LNCaP clone FGC (cell line): ENCODE data around the gene ADH1C.
A peak's percentile ranks its signal among the peaks of the same experiment; 100 is the strongest.
"Not testable (repeated sequence)": the region's sequence is repeated elsewhere in the genome, so short reads cannot be mapped to it uniquely, and the experiment has no call there.

Source experiments
- DNase-seq: peaks from one replicate; pipeline ENCODE4 v3.0.0-alpha.2; 2011; ENCODE audit warnings: low read depth
- H3K4me3 ChIP-seq: 2 replicates; pipeline ENCODE4 v1.5.1; 2011; ENCODE audit warnings: mild to moderate bottlenecking, low read depth, low read length, control low read depth
- CTCF ChIP-seq: IDR thresholded peaks from 2 replicates; pipeline ENCODE4 v1.5.1; 2012; ENCODE audit warnings: mild to moderate bottlenecking; ENCODE audit not compliant: control insufficient read depth, insufficient read depth; ENCODE audit errors: extremely low read depth

Gene ADH1C

GRCh38 chr4:99359480-99360204, 7.1 kb upstream of the ADH1C start:
- TF ChIP-seq CTCF: no peak
- no peak overlapping the region for H3K4me3 ChIP-seq
- no peak for DNase-seq

GRCh38 chr4:99357948-99358347, 5.4 kb upstream of the ADH1C start:
- no peak for TF ChIP-seq CTCF
- peak; percentile 17 for DNase-seq

DNA sequence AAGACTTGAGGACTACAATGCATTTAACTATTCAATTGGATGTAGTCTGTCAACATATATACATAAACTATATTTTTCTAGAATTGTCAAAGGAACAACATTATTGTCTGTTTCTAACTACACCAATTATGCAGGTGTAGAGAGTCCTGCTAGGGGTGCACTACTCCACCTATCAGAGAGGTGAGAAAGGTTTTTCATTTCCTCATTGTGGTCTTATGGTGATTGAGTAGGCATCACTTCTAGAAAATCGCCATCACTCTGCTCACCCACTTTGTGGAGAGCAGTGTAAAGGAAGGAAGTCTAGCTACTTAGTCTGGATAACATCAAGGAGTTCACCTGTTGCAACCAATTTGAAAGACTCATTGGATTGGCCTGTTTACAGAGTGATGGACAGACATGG, 4.4 kb upstream of the ADH1C start:
- no peak for TF ChIP-seq CTCF
- no peak for DNase-seq
- H3K4me3 ChIP-seq: no peak overlapping the region

More at GRCh38 chr4:99357948-99358347, 5.4 kb upstream of the ADH1C start:
- no peak overlapping the region for H3K4me3 ChIP-seq

- not testable (repeated sequence) for H3K4me3 ChIP-seq, DNase-seq
Observed at GRCh38 chr4:99356149-99356548, 3.6 kb upstream of the ADH1C start.

- TF ChIP-seq CTCF: no peak
- no peak overlapping the region for H3K4me3 ChIP-seq
- no peak for DNase-seq
Observed at GRCh38 chr4:99351487-99351886, 1.1 kb downstream of the ADH1C start.

DNA sequence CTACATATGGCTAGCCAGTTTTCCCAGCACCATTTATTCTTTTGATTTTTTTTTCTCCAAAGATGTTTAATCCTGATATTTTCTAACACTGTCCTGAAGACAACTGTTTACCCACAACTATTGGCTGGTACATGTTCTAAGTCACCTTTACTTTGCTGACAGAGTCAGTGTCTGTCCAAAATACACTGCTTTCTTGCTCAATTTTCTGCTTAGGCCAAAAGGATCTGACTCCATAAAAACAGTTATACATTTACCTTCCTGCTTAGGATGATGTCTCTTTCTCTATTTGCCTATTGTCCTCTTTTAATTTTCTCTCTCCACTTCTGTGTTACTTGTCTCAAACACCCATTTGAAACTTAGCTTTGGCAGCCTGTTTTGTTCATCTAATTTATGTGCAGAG, 3.2 kb downstream of the ADH1C start:
- DNase-seq: no peak
- no peak overlapping the region for H3K4me3 ChIP-seq
- TF ChIP-seq CTCF: no peak

GRCh38 chr4:99342624-99343023, 9.9 kb downstream of the ADH1C start:
- H3K4me3 ChIP-seq, DNase-seq: not testable (repeated sequence)

DNA sequence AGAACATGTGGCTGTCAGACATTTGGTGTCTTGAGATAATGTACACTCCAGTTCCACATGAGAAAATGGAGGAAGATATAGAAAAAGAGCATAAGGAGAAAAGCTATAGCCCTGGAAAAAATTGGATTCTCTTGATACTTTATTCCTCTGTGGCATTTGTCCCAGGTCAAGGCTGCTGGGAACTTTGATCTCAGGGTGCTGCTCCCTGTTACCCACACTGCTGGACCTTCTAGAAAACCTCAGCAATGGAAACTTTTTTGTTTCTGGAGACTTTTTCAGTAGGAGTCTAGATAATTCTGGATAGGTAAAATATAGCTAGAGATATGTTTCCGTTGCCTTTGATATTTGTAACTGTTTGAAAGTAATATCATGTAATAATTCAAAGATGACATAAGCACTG, 11.1 kb downstream of the ADH1C start:
- no peak for DNase-seq
- H3K4me3 ChIP-seq: no peak overlapping the region
- TF ChIP-seq CTCF: no peak
